Gastroesophageal sphincter (tissue), 3 donors: ENCODE measurements around the gene RIPPLY2.

Experiments used
- CTCF ChIP-seq, 4 experiments: fragments of 200-600 bp in 2 of 4; fragments of 450-650 bp in 2 of 4; sonication (generic) in 1 of 4; IDR thresholded peaks; one replicate each; pipeline ENCODE4 v1.5.1; 2017 to 2019; ENCODE audit warnings: antibody characterized with exemption in 4 of 4, mild to moderate bottlenecking in 2 of 4, moderate library complexity in 2 of 4
- POLR2AphosphoS5 ChIP-seq: sonication (generic); formaldehyde crosslinking; IDR thresholded peaks from one replicate; pipeline ENCODE4 v1.6.1; 2017; ENCODE audit warnings: antibody characterized with exemption

GRCh38 chr6:83868639-83869038 is 15.5 kb downstream of the RIPPLY2 start:
- TF ChIP-seq CTCF (IDR thresholded peaks at IDR 0.05): no peak
- TF ChIP-seq POLR2AphosphoS5: no peak
